ENCODE measurements around the gene NRP2.
A peak's percentile ranks its signal among the peaks of the same experiment; 100 is the strongest.

The NRP2 gene

GRCh38 chr2:205806143-205806905 is 124.0 kb downstream of the NRP2 start:
- H3K9ac ChIP-seq (ENCODE audit: low read length in 2 of 2) = no peak overlapping the region
- peaks cover 41% of the 10 kb centered on the region for H3K4me1 ChIP-seq (ENCODE audit: control insufficient read depth, insufficient read depth, low read length)
- H3K36me3 ChIP-seq (ENCODE audit: control insufficient read depth in 2 of 2, insufficient read depth in 2 of 2, low read length in 2 of 2) = no peaks in the 10 kb centered on the region
- H3K4me3 ChIP-seq (ENCODE audit: low read length in 2 of 2) = no peak overlapping the region
- H3K9me3 ChIP-seq (ENCODE audit: control insufficient read depth in 2 of 2, low read length in 2 of 2) = no peaks in the 10 kb centered on the region
- no peaks in the 10 kb centered on the region for H3K27me3 ChIP-seq (ENCODE audit: control insufficient read depth in 1 of 2, insufficient read depth in 2 of 2, low read length in 2 of 2)
- peak overlapping the region; percentile 24 for H3K27ac ChIP-seq (ENCODE audit: low read length)

GRCh38 chr2:205807229-205807628 is 124.9 kb downstream of the NRP2 start:
- no peaks in the 10 kb centered on the region for H3K36me3 ChIP-seq (ENCODE audit: control insufficient read depth in 2 of 2, insufficient read depth in 2 of 2, low read length in 2 of 2)
- H3K27ac ChIP-seq (ENCODE audit: low read length) = no peak overlapping the region
- H3K9ac ChIP-seq (ENCODE audit: low read length in 2 of 2) = no peak overlapping the region
- H3K9me3 ChIP-seq (ENCODE audit: control insufficient read depth in 2 of 2, low read length in 2 of 2) = no peaks in the 10 kb centered on the region
- peaks cover 32% of the 10 kb centered on the region for H3K4me1 ChIP-seq (ENCODE audit: control insufficient read depth, insufficient read depth, low read length)
- H3K4me3 ChIP-seq (ENCODE audit: low read length in 2 of 2) = no peak overlapping the region
- no peaks in the 10 kb centered on the region for H3K27me3 ChIP-seq (ENCODE audit: control insufficient read depth in 1 of 2, insufficient read depth in 2 of 2, low read length in 2 of 2)

- H3K27ac ChIP-seq (ENCODE audit: low read length) = no peak overlapping the region
- H3K4me1 ChIP-seq (ENCODE audit: control insufficient read depth, insufficient read depth, low read length) = peaks cover 27% of the 10 kb centered on the region
- H3K4me3 ChIP-seq (ENCODE audit: low read length in 2 of 2) = no peak overlapping the region
- H3K36me3 ChIP-seq (ENCODE audit: control insufficient read depth in 2 of 2, insufficient read depth in 2 of 2, low read length in 2 of 2) = no peaks in the 10 kb centered on the region
- no peaks in the 10 kb centered on the region for H3K27me3 ChIP-seq (ENCODE audit: control insufficient read depth in 1 of 2, insufficient read depth in 2 of 2, low read length in 2 of 2)
- H3K9me3 ChIP-seq (ENCODE audit: control insufficient read depth in 2 of 2, low read length in 2 of 2) = no peaks in the 10 kb centered on the region
- no peak overlapping the region for H3K9ac ChIP-seq (ENCODE audit: low read length in 2 of 2)
These were observed 125.5 kb downstream of the NRP2 start for GRCh38 chr2:205807758-205808157.

GRCh38 chr2:205808486-205809121 is 126.3 kb downstream of the NRP2 start:
- Histone ChIP-seq H3K27ac (ENCODE audit: low read length) (peak overlapping the region; percentile 60), H3K9me3 (ENCODE audit: control insufficient read depth in 2 of 2, low read length in 2 of 2) (no peaks in the 10 kb centered on the region), H3K4me3 (ENCODE audit: low read length in 2 of 2) (peak overlapping the region in 1 of 2 donors; percentile 15), H3K27me3 (ENCODE audit: control insufficient read depth in 1 of 2, insufficient read depth in 2 of 2, low read length in 2 of 2) (no peaks in the 10 kb centered on the region), H3K9ac (ENCODE audit: low read length in 2 of 2) (no peak overlapping the region), H3K4me1 (ENCODE audit: control insufficient read depth, insufficient read depth, low read length) (peaks cover 20% of the 10 kb centered on the region), H3K36me3 (ENCODE audit: control insufficient read depth in 2 of 2, insufficient read depth in 2 of 2, low read length in 2 of 2) (no peaks in the 10 kb centered on the region)

GRCh38 chr2:205811387-205811786 is 129.1 kb downstream of the NRP2 start:
- Histone ChIP-seq H3K4me1 (ENCODE audit: control insufficient read depth, insufficient read depth, low read length) (peaks cover 20% of the 10 kb centered on the region), H3K4me3 (ENCODE audit: low read length in 2 of 2) (no peak overlapping the region), H3K9ac (ENCODE audit: low read length in 2 of 2) (no peak overlapping the region), H3K9me3 (ENCODE audit: control insufficient read depth in 2 of 2, low read length in 2 of 2) (no peaks in the 10 kb centered on the region), H3K27ac (ENCODE audit: low read length) (no peak overlapping the region), H3K27me3 (ENCODE audit: control insufficient read depth in 1 of 2, insufficient read depth in 2 of 2, low read length in 2 of 2) (no peaks in the 10 kb centered on the region), H3K36me3 (ENCODE audit: control insufficient read depth in 2 of 2, insufficient read depth in 2 of 2, low read length in 2 of 2) (no peaks in the 10 kb centered on the region)

GRCh38 chr2:205814039-205814364 is 131.7 kb downstream of the NRP2 start:
- Histone ChIP-seq H3K9ac (ENCODE audit: low read length in 2 of 2) (no peak overlapping the region), H3K4me1 (ENCODE audit: control insufficient read depth, insufficient read depth, low read length) (peaks cover under 1% of the 10 kb centered on the region), H3K9me3 (ENCODE audit: control insufficient read depth in 2 of 2, low read length in 2 of 2) (no peaks in the 10 kb centered on the region), H3K36me3 (ENCODE audit: control insufficient read depth in 2 of 2, insufficient read depth in 2 of 2, low read length in 2 of 2) (no peaks in the 10 kb centered on the region), H3K4me3 (ENCODE audit: low read length in 2 of 2) (no peak overlapping the region), H3K27me3 (ENCODE audit: control insufficient read depth in 1 of 2, insufficient read depth in 2 of 2, low read length in 2 of 2) (peaks cover 0 to 2% of the 10 kb centered on the region in 2 donors), H3K27ac (ENCODE audit: low read length) (no peak overlapping the region)

GRCh38 chr2:205815673-205816072 is 133.4 kb downstream of the NRP2 start:
- Histone ChIP-seq H3K27me3 (ENCODE audit: control insufficient read depth in 1 of 2, insufficient read depth in 2 of 2, low read length in 2 of 2) (peaks cover 0 to 2% of the 10 kb centered on the region in 2 donors), H3K9me3 (ENCODE audit: control insufficient read depth in 2 of 2, low read length in 2 of 2) (no peaks in the 10 kb centered on the region), H3K27ac (ENCODE audit: low read length) (no peak overlapping the region), H3K4me3 (ENCODE audit: low read length in 2 of 2) (no peak overlapping the region), H3K4me1 (ENCODE audit: control insufficient read depth, insufficient read depth, low read length) (no peaks in the 10 kb centered on the region), H3K9ac (ENCODE audit: low read length in 2 of 2) (no peak overlapping the region), H3K36me3 (ENCODE audit: control insufficient read depth in 2 of 2, insufficient read depth in 2 of 2, low read length in 2 of 2) (no peaks in the 10 kb centered on the region)

- Histone ChIP-seq H3K9me3 (ENCODE audit: control insufficient read depth in 2 of 2, low read length in 2 of 2) (no peaks in the 10 kb centered on the region), H3K36me3 (ENCODE audit: control insufficient read depth in 2 of 2, insufficient read depth in 2 of 2, low read length in 2 of 2) (no peaks in the 10 kb centered on the region), H3K27ac (ENCODE audit: low read length) (no peak overlapping the region), H3K27me3 (ENCODE audit: control insufficient read depth in 1 of 2, insufficient read depth in 2 of 2, low read length in 2 of 2) (peaks cover 0 to 2% of the 10 kb centered on the region in 2 donors), H3K4me3 (ENCODE audit: low read length in 2 of 2) (no peak overlapping the region), H3K9ac (ENCODE audit: low read length in 2 of 2) (no peak overlapping the region), H3K4me1 (ENCODE audit: control insufficient read depth, insufficient read depth, low read length) (no peaks in the 10 kb centered on the region)
These were observed 134.0 kb downstream of the NRP2 start for GRCh38 chr2:205816268-205816667.

- Histone ChIP-seq H3K9me3 (ENCODE audit: control insufficient read depth in 2 of 2, low read length in 2 of 2) (no peaks in the 10 kb centered on the region), H3K4me3 (ENCODE audit: low read length in 2 of 2) (no peak overlapping the region), H3K27ac (ENCODE audit: low read length) (no peak overlapping the region), H3K27me3 (ENCODE audit: control insufficient read depth in 1 of 2, insufficient read depth in 2 of 2, low read length in 2 of 2) (peaks cover 0 to 2% of the 10 kb centered on the region in 2 donors), H3K4me1 (ENCODE audit: control insufficient read depth, insufficient read depth, low read length) (peaks cover 10% of the 10 kb centered on the region), H3K36me3 (ENCODE audit: control insufficient read depth in 2 of 2, insufficient read depth in 2 of 2, low read length in 2 of 2) (no peaks in the 10 kb centered on the region), H3K9ac (ENCODE audit: low read length in 2 of 2) (no peak overlapping the region)
These were observed 140.3 kb downstream of the NRP2 start for GRCh38 chr2:205822579-205822978.

- Histone ChIP-seq H3K4me1 (ENCODE audit: control insufficient read depth, insufficient read depth, low read length) (peaks cover 10% of the 10 kb centered on the region), H3K36me3 (ENCODE audit: control insufficient read depth in 2 of 2, insufficient read depth in 2 of 2, low read length in 2 of 2) (no peaks in the 10 kb centered on the region), H3K27me3 (ENCODE audit: control insufficient read depth in 1 of 2, insufficient read depth in 2 of 2, low read length in 2 of 2) (no peaks in the 10 kb centered on the region), H3K27ac (ENCODE audit: low read length) (no peak overlapping the region), H3K9me3 (ENCODE audit: control insufficient read depth in 2 of 2, low read length in 2 of 2) (no peaks in the 10 kb centered on the region), H3K4me3 (ENCODE audit: low read length in 2 of 2) (no peak overlapping the region), H3K9ac (ENCODE audit: low read length in 2 of 2) (no peak overlapping the region)
These were observed 145.6 kb downstream of the NRP2 start for GRCh38 chr2:205827809-205828365.

- no peaks in the 10 kb centered on the region for H3K36me3 ChIP-seq (ENCODE audit: control insufficient read depth in 2 of 2, insufficient read depth in 2 of 2, low read length in 2 of 2)
- H3K27ac ChIP-seq (ENCODE audit: low read length) = no peak overlapping the region
- no peaks in the 10 kb centered on the region for H3K9me3 ChIP-seq (ENCODE audit: control insufficient read depth in 2 of 2, low read length in 2 of 2)
- no peaks in the 10 kb centered on the region for H3K27me3 ChIP-seq (ENCODE audit: control insufficient read depth in 1 of 2, insufficient read depth in 2 of 2, low read length in 2 of 2)
- H3K9ac ChIP-seq (ENCODE audit: low read length in 2 of 2) = no peak overlapping the region
- no peak overlapping the region for H3K4me3 ChIP-seq (ENCODE audit: low read length in 2 of 2)
- peaks cover 20% of the 10 kb centered on the region for H3K4me1 ChIP-seq (ENCODE audit: control insufficient read depth, insufficient read depth, low read length)
These were observed 151.6 kb downstream of the NRP2 start for GRCh38 chr2:205833864-205834263.

Measured in stomach smooth muscle (tissue), 2 donors.